Measurements from ENCODE around the gene PEBP1. TPM values are rescaled to one million over a fixed set of nuclear protein-coding genes. Genes with fewer than 3 reads are reported as not detected.

The PEBP1 gene
- total and polyA plus RNA-seq, 2 of the 4 experiments (the other 2 are of a cell fraction), result 129 to 161 TPM

GRCh38 chr12:118137148-118137678, 1.3 kb downstream of the PEBP1 start:
- Histone ChIP-seq H2BK120ac (ENCODE audit: low read depth, low read length) (no peak overlapping the region), H2AK9ac (replicated peaks; ENCODE audit: low read depth, low read length, poor library complexity) (peak overlapping the region; percentile 84), H3K23ac (ENCODE audit: low read depth, low read length) (peak overlapping the region; percentile 60), H3K4me1 (ENCODE audit: control insufficient read depth, insufficient read depth, low read length) (peaks cover 2% of the 10 kb centered on the region; the same call in 1 of the 2 replicates), H3K27me3 (ENCODE audit: control insufficient read depth, insufficient read depth, low read length) (no peaks in the 10 kb centered on the region), H3K9ac (ENCODE audit: low read depth, low read length) (peak overlapping the region; percentile 84), H2BK5ac (ENCODE audit: low read depth, low read length, poor library complexity, severe bottlenecking) (no peak overlapping the region), H3K4ac (ENCODE audit: low read depth, low read length) (no peak overlapping the region), H3K56ac (ENCODE audit: extremely low read depth, insufficient read depth, low read length) (peak overlapping the region; percentile 57; the same call in 1 of the 2 replicates), H4K5ac (ENCODE audit: low read depth, low read length) (no peak overlapping the region), H4K20me1 (ENCODE audit: insufficient read depth, low read length) (no peaks in the 10 kb centered on the region), H3K79me1 (ENCODE audit: low read depth in 1 of 2, low read length in 2 of 2) (peaks cover 11 to 41% of the 10 kb centered on the region in 2 experiments), H2AFZ (replicated peaks; ENCODE audit: low read length, poor library complexity) (no peak overlapping the region), H2BK20ac (ENCODE audit: low read depth, low read length) (no peak overlapping the region), H3K4me2 (ENCODE audit: low read depth, low read length) (peak overlapping the region; percentile 92), H3K18ac (ENCODE audit: low read depth, low read length) (no peak overlapping the region), H3K27ac (ENCODE audit: insufficient read depth, low read length) (peak overlapping the region; percentile 42; the same call in 1 of the 2 replicates), H3K9me1 (ENCODE audit: insufficient read depth, low read length) (peaks cover 5% of the 10 kb centered on the region; the same call in 1 of the 2 replicates), H2AK5ac (ENCODE audit: low read depth, low read length) (peak overlapping the region; percentile 72; the same call in 1 of the 2 replicates), H3K9me3 (ENCODE audit: control insufficient read depth, insufficient read depth, low read length) (no peaks in the 10 kb centered on the region), H3K14ac (replicated peaks; ENCODE audit: low read depth, low read length) (0 out of 2 replicates have a peak overlapping the region, but pooled peaks have one; percentile 48), H4K8ac (ENCODE audit: low read depth in 2 of 2, low read length in 2 of 2) (0 out of 4 replicates have a peak overlapping the region, but pooled peaks of 1 of the 2 experiments have one; percentile 20), H2BK15ac (ENCODE audit: low read depth, low read length) (no peak overlapping the region), H3K36me3 (ENCODE audit: control insufficient read depth, insufficient read depth, low read length) (peaks cover 16% of the 10 kb centered on the region), H4K91ac (ENCODE audit: insufficient read depth, low read depth, low read length) (no peak overlapping the region), H3K4me3 (ENCODE audit: insufficient read depth, low read depth, low read length) (peak overlapping the region; percentile 78)
- no peak for DNase-seq
- intact Hi-C loops (cut with micrococcal nuclease), result loop anchor here (2.0 to 5.0 kb wide), 3 partner anchors 75 to 1530 kb away; partner anchors contain the start of genes PRKAB1 and WSB2
- POLR2A ChIA-PET (ENCODE audit: unreplicated experiment), result no interaction called here
- CTCF ChIA-PET, result no interaction called here
- no TSS peak for BruUV-seq (replicated peaks)
- dilution Hi-C loops (cut with HindIII; ENCODE audit: low sequenced_read_pairs, unreplicated experiment), result no loop called here
- WGBS, 2 experiments (ENCODE audit: extremely low coverage in 2 of 2, insufficient read length in 1 of 2), result no CpG with 5 or more reads among the region's 10 CpGs
- no peak for TF ChIP-seq NFE2L2 (IDR thresholded peaks at IDR 0.05; ENCODE audit: low read depth, low read length)
- no peak for ATAC-seq (ENCODE audit: low read depth)
- in situ Hi-C loops (cut with MboI; ENCODE audit: low sequenced_read_pairs), result loop anchor here (25.0 kb wide), 1 partner anchor 275 kb away; no protein-coding TSS in a partner anchor

Measured in IMR-90 (cell line).